H1 (cell line): ENCODE measurements around the gene SLC12A7. TPM values are rescaled to one million over a fixed set of nuclear protein-coding genes. Genes with fewer than 3 reads are reported as not detected.
A peak's percentile ranks its signal among the peaks of the same experiment; 100 is the strongest.

Source experiments
- CTCF ChIA-PET: fragments of 300-600 bp; sonication (Branson Sonifier 250); formaldehyde crosslinking; loops from one replicate; lab custom pipeline; 2021; ENCODE audit not compliant: partially characterized antibody; lab: Charles Lee
- POLR2A ChIA-PET: fragments of 300-600 bp; sonication (Branson Sonifier 250); formaldehyde crosslinking; loops from one replicate; lab custom pipeline; 2021; ENCODE audit warnings: inconsistent platforms; ENCODE audit not compliant: partially characterized antibody; lab: Charles Lee
- DNase-seq, 2 experiments: peaks; one replicate each; pipeline versions ENCODE4 v3.0.0 to v3.0.0-alpha.2; 2010 to 2022; ENCODE audit warnings: low spot score in 2 of 2, low read depth in 1 of 2, mixed read lengths in 1 of 2
- FAIRE-seq: peaks from 2 replicates; lab custom pipeline; 2011; peaks lifted over from hg19 to GRCh38; lab: Jason Lieb, UNC
- H2AFZ ChIP-seq: 2 replicates; pipeline ENCODE4 v1.8.1; 2012; ENCODE audit warnings: low read length, inconsistent platforms
- H2AK5ac ChIP-seq: 2 replicates; pipeline ENCODE4 v1.6.1; 2013; ENCODE audit warnings: low read depth, low read length
- H2BK120ac ChIP-seq: replicated peaks from 2 replicates; pipeline ENCODE3; 2013; ENCODE audit warnings: low read depth, low read length, inconsistent platforms
- H2BK12ac ChIP-seq: 2 replicates; pipeline ENCODE4 v1.6.1; 2013; ENCODE audit warnings: low read depth, low read length
- H2BK15ac ChIP-seq: 2 replicates; pipeline ENCODE4 v1.6.1; 2013; ENCODE audit warnings: low read length
- H2BK20ac ChIP-seq: 2 replicates; pipeline ENCODE4 v1.6.1; 2013; ENCODE audit warnings: low read length
- H2BK5ac ChIP-seq: 2 replicates; pipeline ENCODE4 v1.6.1; 2013; ENCODE audit warnings: low read depth, low read length
- H3K14ac ChIP-seq: 2 replicates; pipeline ENCODE4 v1.6.1; 2013; ENCODE audit warnings: inconsistent platforms; ENCODE audit not compliant: insufficient read length
- H3K18ac ChIP-seq: 2 replicates; pipeline ENCODE4 v1.6.1; 2013; ENCODE audit warnings: low read length; ENCODE audit errors: extremely low read depth
- H3K23ac ChIP-seq: 2 replicates; pipeline ENCODE4 v1.6.1; 2013; ENCODE audit warnings: inconsistent platforms; ENCODE audit not compliant: insufficient read length
- H3K23me2 ChIP-seq: 2 replicates; pipeline ENCODE4 v1.6.1; 2013; ENCODE audit warnings: low read depth, low read length
- H3K27ac ChIP-seq: 2 replicates; pipeline ENCODE4 v1.6.1; 2011; ENCODE audit warnings: low read depth, low read length, inconsistent platforms
- H3K27me3 ChIP-seq, 4 experiments: replicated peaks in 1 of 4; 1 replicate in 1 of 4; 2 replicates in 3 of 4; pipeline versions ENCODE4 v1.6.1 to v1.8.1; 2011 to 2013; ENCODE audit warnings: low read length in 3 of 4, mild to moderate bottlenecking in 3 of 4, inconsistent platforms in 2 of 4, mixed read lengths in 2 of 4, moderate library complexity in 1 of 4; ENCODE audit not compliant: control insufficient read depth in 3 of 4, insufficient read depth in 3 of 4; ENCODE audit errors: extremely low read depth in 1 of 4
- H3K36me3 ChIP-seq, 4 experiments: 2 replicates each; pipeline versions ENCODE4 v1.6.1 to v1.8.1; 2011 to 2013; ENCODE audit warnings: mild to moderate bottlenecking in 4 of 4, low read length in 3 of 4, moderate library complexity in 2 of 4, control low read depth in 1 of 4, inconsistent platforms in 1 of 4; ENCODE audit not compliant: insufficient read depth in 4 of 4, control insufficient read depth in 2 of 4
- H3K4ac ChIP-seq: replicated peaks from 2 replicates; pipeline ENCODE3; 2013; ENCODE audit warnings: low read length, low read depth, mixed read lengths, inconsistent platforms; ENCODE audit not compliant: insufficient read length
- H3K4me1 ChIP-seq, 4 experiments: replicated peaks in 1 of 4; 1 replicate in 1 of 4; 2 replicates in 3 of 4; pipeline versions ENCODE4 v1.6.1 to v1.8.1; 2011 to 2013; ENCODE audit warnings: low read length in 3 of 4, inconsistent platforms in 2 of 4, mixed read lengths in 1 of 4; ENCODE audit not compliant: insufficient read depth in 4 of 4, control insufficient read depth in 3 of 4
- H3K4me2 ChIP-seq, 2 experiments: 2 replicates each; pipeline versions ENCODE4 v1.6.1 to v1.8.1; 2011 to 2013; ENCODE audit warnings: low read depth in 2 of 2, low read length in 2 of 2, control low read depth in 1 of 2, inconsistent platforms in 1 of 2, mild to moderate bottlenecking in 1 of 2; ENCODE audit not compliant: insufficient read depth in 1 of 2
- H3K4me3 ChIP-seq, 4 experiments: fragments of 200-600, 300-600 bp in 1 of 4; sonication (generic), shearing (Covaris generic), sonication (Bioruptor Twin) in 1 of 4; 2 replicates each; pipeline versions ENCODE4 v1.5.1 to v1.8.1; 2011 to 2016; ENCODE audit warnings: low read length in 4 of 4, low read depth in 3 of 4, control low read depth in 2 of 4, inconsistent platforms in 2 of 4, mild to moderate bottlenecking in 2 of 4, mixed read lengths in 1 of 4, moderate library complexity in 1 of 4; ENCODE audit not compliant: insufficient read depth in 2 of 4; ENCODE audit errors: extremely low read depth in 1 of 4
- H3K56ac ChIP-seq: replicated peaks from 2 replicates; pipeline ENCODE3; 2013; ENCODE audit warnings: low read depth, mild to moderate bottlenecking, mixed read lengths, low read length, inconsistent platforms; ENCODE audit not compliant: insufficient read length
- H3K79me1 ChIP-seq: 2 replicates; pipeline ENCODE4 v1.6.1; 2013; ENCODE audit warnings: low read depth, low read length, control low read depth
- H3K79me2 ChIP-seq, 2 experiments: 2 replicates each; pipeline versions ENCODE4 v1.6.1 to v1.8.1; 2012 to 2013; ENCODE audit warnings: low read length in 2 of 2, mild to moderate bottlenecking in 2 of 2, inconsistent platforms in 1 of 2; ENCODE audit not compliant: insufficient read depth in 2 of 2, control insufficient read depth in 1 of 2
- H3K9ac ChIP-seq, 4 experiments: replicated peaks in 1 of 4; 1 replicate in 1 of 4; 2 replicates in 3 of 4; pipeline versions ENCODE4 v1.6.1 to v1.8.1; 2011 to 2013; ENCODE audit warnings: low read depth in 3 of 4, low read length in 3 of 4, control low read depth in 2 of 4, mild to moderate bottlenecking in 2 of 4, moderate library complexity in 2 of 4, inconsistent platforms in 1 of 4; ENCODE audit errors: extremely low read depth in 1 of 4
- H3K9me3 ChIP-seq, 2 experiments: 2 replicates each; pipeline versions ENCODE4 v1.6.1 to v1.8.1; 2012 to 2013; ENCODE audit warnings: mild to moderate bottlenecking in 2 of 2, moderate library complexity in 2 of 2, control low read depth in 1 of 2, inconsistent platforms in 1 of 2, low read depth in 1 of 2, low read length in 1 of 2, mixed read lengths in 1 of 2; ENCODE audit not compliant: insufficient read depth in 2 of 2
- H4K20me1 ChIP-seq, 2 experiments: replicated peaks in 1 of 2; 2 replicates each; pipeline versions ENCODE3 to v1.8.1; 2011 to 2013; ENCODE audit warnings: inconsistent platforms in 2 of 2, low read length in 2 of 2, mild to moderate bottlenecking in 1 of 2; ENCODE audit not compliant: insufficient read depth in 2 of 2, control insufficient read depth in 1 of 2
- H4K5ac ChIP-seq: 2 replicates; pipeline ENCODE4 v1.6.1; 2013; ENCODE audit warnings: low read length, low read depth, mixed read lengths, inconsistent platforms; ENCODE audit not compliant: insufficient read length
- H4K8ac ChIP-seq: 2 replicates; pipeline ENCODE4 v1.8.0; 2013; ENCODE audit warnings: mild to moderate bottlenecking, moderate library complexity, low read length, inconsistent platforms; ENCODE audit not compliant: insufficient read depth; ENCODE audit errors: extremely low read depth
- H4K91ac ChIP-seq: replicated peaks from 2 replicates; pipeline ENCODE3; 2013; ENCODE audit warnings: low read length, mixed read lengths, inconsistent platforms; ENCODE audit not compliant: insufficient read length
- FOSL1 ChIP-seq: IDR thresholded peaks from 2 replicates; pipeline ENCODE4 v1.6.1; 2011; ENCODE audit warnings: mild to moderate bottlenecking, low read depth, low read length, moderate library complexity; ENCODE audit not compliant: insufficient read depth
- JUN ChIP-seq: IDR thresholded peaks from 2 replicates; pipeline ENCODE4 v1.6.1; 2011; ENCODE audit warnings: low read depth, mild to moderate bottlenecking, improper control_type of control experiment, low read length
- MAFK ChIP-seq: IDR thresholded peaks from 2 replicates; pipeline ENCODE4 v1.6.1; 2012; ENCODE audit warnings: low read depth, mild to moderate bottlenecking, improper control_type of control experiment, low read length
- MAX ChIP-seq: IDR thresholded peaks from 2 replicates; pipeline ENCODE4 v1.6.1; 2012; ENCODE audit warnings: inconsistent platforms
- SAP30 ChIP-seq: fragments of 300-600 bp; sonication (generic); IDR thresholded peaks from 2 replicates; pipeline ENCODE4 v1.7.1; 2012; ENCODE audit warnings: low read length, moderate library complexity, mild to moderate bottlenecking, inconsistent platforms; ENCODE audit not compliant: insufficient read depth, insufficient replicate concordance
- WGBS, 2 experiments: shearing (Covaris generic) in 1 of 2; methylation state at CpG; one replicate each; pipeline versions ENCODE4 v1.1.6 to v1.1.7; 2013 to 2015; ENCODE audit warnings: low lambda C conversion rate in 2 of 2, mixed read lengths in 2 of 2, inconsistent platforms in 1 of 2, low coverage in 1 of 2, missing lambda C conversion rate in 1 of 2; ENCODE audit not compliant: insufficient replicate concordance in 2 of 2, insufficient coverage in 1 of 2, insufficient read length in 1 of 2; ENCODE audit errors: extremely low coverage in 1 of 2, missing lambda C conversion rate in 1 of 2; 5-methylcytosine and 5-hydroxymethylcytosine counted together
- polyA plus RNA-seq, 7 experiments: library from polyadenylated mRNA; depleted of rRNA in 3 of 7; stranded (reverse) in 5 of 7; unstranded in 2 of 7; fragments of >200 nt in 5 of 7; fragments of 200-250 nt in 2 of 7; gene quantifications; 1 replicate in 5 of 7; 2 replicates in 1 of 7; 4 replicates in 1 of 7; pipeline versions ENCODE4 v1.2.1 to v1.2.3, GENCODE V29; 2011 to 2013; ENCODE audit warnings: missing spikeins in 2 of 7, mixed read lengths in 2 of 7
- total RNA-seq: library from RNA; stranded (reverse); fragmentation: NEBNext Ultra II Directional; extraction: Animal tissue kit (Norgen Biotek cat#: 25700); gene quantifications from 2 replicates; pipeline ENCODE4 v1.2.1, GENCODE V29; 2021

SLC12A7 gene
- total and polyA plus RNA-seq, 2 of the 8 experiments (the other 6 are each of a cell fraction or from before 2014, with no cell fraction given): 23.5 to 39.7 TPM

GRCh38 chr5:1035421-1036405 lies 76.2 kb downstream of the SLC12A7 start:
- peak overlapping the region; percentile 46; the same call in 1 of the 2 replicates for H4K8ac ChIP-seq
- H4K5ac ChIP-seq: no peak overlapping the region
- POLR2A ChIA-PET: no interaction called here
- no peak overlapping the region for H2BK20ac ChIP-seq
- no peak overlapping the region for H3K27ac ChIP-seq
- H3K56ac ChIP-seq: no peak overlapping the region
- H3K4ac ChIP-seq: no peak overlapping the region
- no peak overlapping the region for H3K9ac ChIP-seq
- no peak overlapping the region for H3K14ac ChIP-seq
- H2AFZ ChIP-seq: no peak overlapping the region
- CTCF ChIA-PET: no interaction called here
- H2AK5ac ChIP-seq: no peak overlapping the region
- H3K23me2 ChIP-seq: peaks cover 1% of the 10 kb centered on the region; the same call in 1 of the 2 replicates
- H3K4me2 ChIP-seq: no peak overlapping the region
- H3K9me3 ChIP-seq: peaks cover 8 to 9% of the 10 kb centered on the region in 2 experiments; a peak in 3 of 4 replicates
- H2BK15ac ChIP-seq: no peak overlapping the region
- FAIRE-seq: no peak
- H3K79me1 ChIP-seq: no peaks in the 10 kb centered on the region
- no peak overlapping the region for H4K91ac ChIP-seq
- H3K27me3 ChIP-seq: no peaks in the 10 kb centered on the region
- H3K4me3 ChIP-seq: no peak overlapping the region
- no peaks in the 10 kb centered on the region; a peak in 1 of 7 replicates for H3K4me1 ChIP-seq
- WGBS, 2 experiments: 85% methylated on average over 18 of the region's 25 CpGs; no CpG with 5 or more reads in 1 of the 2 experiments
- H3K18ac ChIP-seq: no peak overlapping the region
- H3K36me3 ChIP-seq: no peaks in the 10 kb centered on the region
- no peak for DNase-seq
- no peaks in the 10 kb centered on the region for H3K79me2 ChIP-seq
- no peak overlapping the region for H2BK5ac ChIP-seq
- no peak overlapping the region for H2BK12ac ChIP-seq
- TF ChIP-seq MAFK: no peak
- no peak for TF ChIP-seq SAP30
- no peak for TF ChIP-seq JUN
- TF ChIP-seq FOSL1: no peak
- TF ChIP-seq MAX: no peak
- H3K23ac ChIP-seq: no peak overlapping the region
- no peak overlapping the region for H2BK120ac ChIP-seq
- peaks cover 0 to 4% of the 10 kb centered on the region in 2 experiments for H4K20me1 ChIP-seq
